Measurements from ENCODE around the gene RAI14.

- TF ChIP-seq REST (IDR thresholded peaks at IDR 0.05; ENCODE audit: insufficient read depth in 1 of 2, low read depth in 2 of 2, low read length in 2 of 2) = no peak
- no peak for TF ChIP-seq TAF1 (IDR thresholded peaks at IDR 0.05; ENCODE audit: borderline replicate concordance, insufficient read depth, low read length)
- TF ChIP-seq POLR2AphosphoS5 (IDR thresholded peaks at IDR 0.05; ENCODE audit: low read depth, low read length) = no peak
- TF ChIP-seq SIN3A (IDR thresholded peaks at IDR 0.05; ENCODE audit: borderline replicate concordance, insufficient read depth, low read length) = no peak
Observed at GRCh38 chr5:34652914-34653313, 3.2 kb upstream of the RAI14 start.

Measured in PFSK-1 (cell line).